GM21717 (cell line): ENCODE data around the gene ZBTB46.
"Not testable (repeated sequence)": the region's sequence is repeated elsewhere in the genome, so short reads cannot be mapped to it uniquely, and the experiment has no call there.

Source experiments
- ATAC-seq: cut with Tn5 transposase; IDR thresholded peaks from one replicate; pipeline ENCODE4 v1.9.1; 2021; ENCODE audit warnings: mild to moderate bottlenecking, moderate library complexity; ENCODE audit not compliant: unreplicated experiment

ZBTB46 gene

DNA sequence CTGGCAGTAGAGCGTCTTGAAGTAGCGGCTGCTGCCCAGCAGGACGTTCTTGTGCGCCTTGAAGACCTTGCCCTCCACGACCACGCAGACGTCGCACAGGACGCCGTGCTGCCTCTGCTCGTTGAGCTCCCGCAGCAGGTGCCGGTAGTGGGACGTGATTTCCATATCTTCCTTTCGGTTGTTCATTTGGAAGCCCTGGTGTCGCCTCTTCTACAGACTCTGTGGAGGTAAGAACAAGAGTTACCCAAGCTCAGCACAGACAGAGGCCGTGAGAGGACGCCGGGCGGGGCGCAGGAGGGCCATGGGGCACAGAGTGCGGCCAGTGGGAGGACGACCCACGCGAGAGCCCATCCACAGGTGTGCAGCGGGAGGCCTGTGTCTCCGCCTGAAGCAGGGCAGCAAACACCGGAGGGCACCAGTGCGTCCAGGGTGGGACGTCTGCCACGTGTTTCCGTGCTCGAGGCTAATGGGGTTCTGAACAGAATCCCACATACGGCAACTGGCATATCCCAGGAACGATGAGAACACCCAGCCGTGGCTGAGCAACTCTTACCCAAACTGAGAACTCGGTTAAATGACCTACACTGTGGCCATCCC, 40.4 kb downstream of the ZBTB46 start:
- no peak for ATAC-seq

DNA sequence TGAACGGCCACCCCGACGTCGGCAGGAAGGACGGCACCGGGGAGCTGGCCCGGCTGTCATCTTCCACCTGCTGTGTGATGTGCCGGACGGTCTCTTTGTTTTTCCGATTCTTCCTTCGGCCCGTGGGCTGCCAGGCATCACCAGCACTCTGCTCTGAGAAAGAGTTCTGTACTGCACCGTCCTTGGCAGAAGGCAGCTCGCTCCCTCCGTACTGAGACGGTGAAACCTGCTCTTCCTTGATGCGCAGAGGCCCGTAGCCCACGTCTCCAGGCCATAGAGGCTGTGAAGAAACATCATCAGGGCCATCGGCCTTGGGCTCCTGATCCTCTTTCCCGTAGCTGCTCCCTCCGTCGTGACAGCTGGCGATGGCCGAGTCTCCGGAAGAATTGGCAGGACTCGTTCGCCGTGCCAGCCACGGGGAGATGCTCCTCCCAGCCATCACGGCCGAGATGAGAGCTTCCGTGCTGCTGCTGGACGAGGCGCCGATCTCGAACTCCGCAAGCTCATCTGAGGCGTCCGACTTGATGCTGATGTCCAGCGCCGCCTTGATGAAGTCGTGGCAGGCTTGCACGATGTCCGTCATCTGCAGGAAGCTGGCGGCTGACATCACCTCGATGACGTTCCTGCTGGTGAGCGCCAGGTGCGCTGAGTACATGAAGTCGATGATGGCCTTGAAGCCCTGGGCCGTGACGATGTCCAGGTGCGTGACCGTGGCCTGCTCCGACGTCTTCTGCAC, 41.1 kb downstream of the ZBTB46 start:
- ATAC-seq, result no peak

DNA sequence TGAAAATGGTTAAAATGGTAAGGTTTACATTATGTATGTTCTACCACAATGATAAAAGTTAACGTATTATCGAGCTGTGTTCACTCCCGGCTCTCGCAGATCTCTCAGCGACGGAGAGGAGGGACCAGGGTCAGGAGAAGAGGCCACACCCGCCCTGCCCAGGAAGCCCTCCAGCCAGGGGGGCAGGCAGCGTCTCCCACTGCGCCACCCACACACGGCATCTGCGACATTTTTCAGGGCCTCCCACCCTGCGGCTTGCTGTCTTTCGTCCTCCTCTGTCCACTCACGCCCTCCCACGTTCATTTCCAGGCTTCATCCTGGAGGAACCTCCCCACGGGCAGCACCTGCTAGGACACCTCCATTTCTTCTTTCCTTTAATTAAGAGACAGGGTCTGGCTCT, 43.3 kb downstream of the ZBTB46 start:
- no peak for ATAC-seq

- ATAC-seq, result no peak
These were observed 43.8 kb downstream of the ZBTB46 start for GRCh38 chr20:63787302-63787701.

DNA sequence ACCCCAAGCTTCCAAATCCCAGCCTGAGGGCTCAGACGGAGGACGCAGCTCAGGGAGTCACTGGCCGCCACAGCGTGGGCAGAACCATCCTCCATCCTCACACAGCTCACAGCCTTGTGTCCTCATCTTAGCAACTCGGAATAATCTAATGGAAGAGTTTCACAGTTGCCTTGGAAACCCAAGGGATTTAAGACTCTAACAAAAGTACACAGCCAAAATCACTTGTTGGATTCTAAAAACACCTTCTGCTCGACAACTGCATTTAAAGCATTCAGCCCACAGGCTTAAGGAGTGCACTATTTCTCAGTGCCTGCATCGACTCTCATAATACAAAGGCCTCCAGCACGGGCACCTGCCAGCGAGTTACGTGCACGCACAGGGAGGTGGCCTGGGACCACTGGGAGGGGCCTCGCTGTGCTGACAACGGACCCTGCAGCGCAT, 45.4 kb downstream of the ZBTB46 start:
- no peak for ATAC-seq

DNA sequence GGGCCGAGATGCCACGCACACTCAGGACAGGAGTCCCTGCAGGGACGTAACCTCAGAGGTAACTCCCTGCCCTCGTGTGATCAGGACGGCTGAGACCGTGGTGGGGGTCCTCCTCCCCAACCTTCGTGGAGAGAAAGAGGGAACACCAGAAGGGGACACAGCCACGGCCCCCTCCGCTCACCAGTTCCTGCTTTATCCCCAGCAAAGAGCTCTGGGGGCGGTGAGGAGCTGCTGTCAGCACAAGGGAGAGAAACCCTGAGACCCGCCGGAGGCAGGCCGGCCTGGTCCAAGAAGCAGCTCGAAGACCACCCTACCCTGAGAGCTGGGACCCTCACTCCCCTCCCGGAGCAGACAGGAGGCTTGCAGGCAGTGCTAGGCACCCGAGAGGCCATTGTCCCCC, 47.1 kb downstream of the ZBTB46 start:
- no peak for ATAC-seq

- ATAC-seq, result no peak
These were observed 48.5 kb downstream of the ZBTB46 start for GRCh38 chr20:63782521-63782971.

DNA sequence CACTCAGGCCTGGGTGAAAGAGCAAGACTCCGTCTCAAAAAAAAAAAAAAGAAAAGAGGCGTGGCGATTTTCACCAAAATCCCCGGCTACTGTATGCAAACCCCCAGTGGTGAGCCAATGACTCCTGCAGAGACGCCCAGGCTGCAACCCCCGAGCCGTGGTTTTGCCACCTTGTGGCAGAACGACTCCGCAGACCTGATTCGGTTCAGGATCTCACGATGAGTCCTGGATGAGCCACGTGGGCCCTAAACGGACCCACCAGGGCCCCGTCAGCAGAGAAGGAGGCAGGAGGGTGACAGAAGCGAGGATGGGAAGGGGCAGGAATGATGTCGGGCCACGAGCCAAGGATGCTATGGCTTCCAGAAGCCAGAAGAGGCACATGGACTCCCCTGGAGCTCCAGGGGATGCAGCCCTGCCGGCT, 49.0 kb downstream of the ZBTB46 start:
- ATAC-seq, result no peak

- ATAC-seq, result no peak
These were observed 49.9 kb downstream of the ZBTB46 start for GRCh38 chr20:63781181-63781580.

GRCh38 chr20:63778857-63779256, 52.2 kb downstream of the ZBTB46 start:
- ATAC-seq, result no peak

GRCh38 chr20:63778034-63778752, 52.9 kb downstream of the ZBTB46 start:
- ATAC-seq, result no peak

DNA sequence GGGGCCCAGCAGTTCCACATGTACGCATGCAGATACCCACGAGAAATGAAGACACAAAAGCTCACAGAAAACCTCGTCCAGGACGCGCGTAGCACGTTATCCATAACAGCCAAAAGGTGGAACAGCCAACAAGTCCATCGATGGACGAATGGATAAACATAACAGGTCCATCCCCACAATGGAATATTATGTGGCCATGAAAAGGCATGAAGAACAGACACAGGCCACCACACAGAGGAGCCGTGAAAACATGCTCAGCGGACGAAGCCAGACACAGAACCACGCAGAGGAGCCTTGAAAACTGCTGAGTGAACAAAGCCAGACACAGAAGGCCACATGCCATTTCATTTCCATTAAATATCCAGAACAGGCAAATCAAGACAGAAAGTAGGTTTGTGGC, 53.5 kb downstream of the ZBTB46 start:
- ATAC-seq, result no peak

DNA sequence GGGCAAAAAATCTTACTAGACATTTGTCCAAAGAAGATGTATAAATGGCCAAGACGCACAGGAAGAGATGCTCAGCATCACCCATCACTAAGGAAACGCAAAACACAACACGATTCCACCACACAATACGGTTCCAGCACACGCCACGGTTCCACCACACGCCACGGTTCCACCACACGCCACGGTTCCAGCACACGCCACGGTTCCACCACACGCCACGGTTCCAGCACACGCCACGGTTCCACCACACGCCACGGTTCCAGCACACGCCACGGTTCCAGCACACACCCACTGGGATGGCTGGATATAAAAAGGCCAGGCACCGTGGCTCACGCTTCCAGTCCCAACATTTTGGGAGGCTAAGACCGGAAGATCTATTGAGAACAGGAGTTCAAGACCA, 54.2 kb downstream of the ZBTB46 start:
- not testable (repeated sequence) for ATAC-seq

DNA sequence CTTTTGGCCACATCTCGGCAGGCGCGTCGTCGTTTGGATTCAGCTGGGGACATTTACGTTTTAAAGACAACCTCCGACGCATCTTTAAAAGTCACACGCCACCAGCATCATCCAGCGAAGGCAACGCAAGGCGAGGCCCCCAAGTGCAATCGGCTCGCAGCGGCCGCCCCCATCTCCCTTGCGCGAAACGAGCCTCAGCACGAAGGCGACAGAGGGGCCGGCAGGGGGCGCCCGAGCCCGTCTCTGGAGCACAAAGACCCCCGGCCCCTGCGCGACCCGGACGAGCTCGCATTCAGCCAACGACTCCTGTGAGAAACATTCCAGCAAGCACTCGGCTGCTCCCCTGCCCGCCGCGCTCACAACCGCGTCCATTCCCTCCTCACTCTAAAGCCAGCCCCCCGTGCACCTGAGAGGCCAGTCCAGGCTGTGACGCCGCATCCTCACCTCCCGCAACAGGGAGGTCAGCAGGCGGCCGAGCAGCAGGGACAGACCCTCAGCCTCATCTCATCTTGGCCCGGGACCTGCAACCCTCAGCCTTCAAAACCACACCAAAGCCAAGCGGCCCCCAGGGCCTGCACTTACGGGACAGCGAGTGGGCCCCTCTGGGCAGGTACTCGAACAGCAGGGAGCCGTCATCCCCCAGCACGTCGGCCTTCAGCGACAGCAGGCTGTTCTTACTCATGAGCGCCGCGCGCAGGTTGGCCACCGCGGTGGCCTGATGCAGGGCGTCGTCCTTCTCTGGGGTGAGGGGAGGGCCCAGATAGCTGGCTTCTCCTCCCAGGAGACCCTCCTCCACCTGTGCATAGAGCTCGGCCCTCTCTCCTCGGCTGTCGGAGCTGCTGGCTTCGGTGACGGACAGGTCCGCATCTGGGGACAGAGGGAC, 55.7 kb downstream of the ZBTB46 start:
- no peak for ATAC-seq

DNA sequence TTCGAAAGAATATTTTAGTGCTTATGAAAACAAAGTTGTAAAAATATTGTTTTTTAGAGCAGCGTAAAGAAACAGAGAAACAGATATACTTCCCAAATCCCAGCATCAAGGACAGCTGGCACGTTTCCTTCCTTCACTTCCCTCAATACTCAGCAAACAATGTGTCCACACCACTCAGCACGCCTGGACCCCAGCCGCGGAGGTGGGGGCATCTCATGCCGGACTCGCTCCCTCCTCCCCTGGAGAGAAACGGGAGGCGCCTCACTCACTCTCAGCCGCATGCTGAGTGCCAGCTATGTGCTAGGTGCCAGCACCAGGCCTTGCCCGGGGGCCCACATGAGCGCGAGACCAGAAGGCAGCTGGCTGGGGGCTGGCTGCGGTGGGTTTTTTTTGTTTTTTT, 56.8 kb downstream of the ZBTB46 start:
- ATAC-seq, result no peak

DNA sequence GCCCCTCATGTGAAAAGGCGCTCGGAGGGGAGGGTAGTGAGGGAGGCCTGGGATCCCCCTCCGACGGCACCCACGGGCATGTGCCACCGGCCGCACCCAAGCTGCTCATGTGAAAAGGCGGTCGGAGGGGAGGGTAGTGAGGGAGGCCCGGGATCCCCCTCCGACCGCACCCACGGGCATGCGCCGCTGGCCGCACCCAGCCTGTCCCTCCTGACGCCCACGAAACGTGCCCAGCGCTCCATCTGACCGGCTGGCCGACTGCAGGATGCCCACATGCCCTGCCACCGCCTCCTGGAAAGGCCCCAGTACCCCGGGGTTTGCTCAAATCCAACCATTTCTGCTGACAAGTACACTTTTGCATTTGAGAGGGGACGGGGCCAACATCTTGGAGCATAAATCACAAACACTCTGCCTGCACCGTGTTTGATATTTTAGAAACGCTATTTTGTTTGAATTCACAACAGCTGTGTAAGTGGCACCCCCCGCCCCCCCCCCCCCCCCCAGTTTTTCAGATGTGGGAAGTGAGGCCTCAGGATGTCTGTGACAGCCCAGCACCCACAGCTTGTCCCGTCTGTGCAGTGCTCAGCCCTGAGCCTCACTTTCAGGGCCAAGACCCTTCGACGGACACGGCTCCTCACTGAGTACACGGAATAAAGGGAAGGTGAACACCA, 57.4 kb downstream of the ZBTB46 start:
- no peak for ATAC-seq

DNA sequence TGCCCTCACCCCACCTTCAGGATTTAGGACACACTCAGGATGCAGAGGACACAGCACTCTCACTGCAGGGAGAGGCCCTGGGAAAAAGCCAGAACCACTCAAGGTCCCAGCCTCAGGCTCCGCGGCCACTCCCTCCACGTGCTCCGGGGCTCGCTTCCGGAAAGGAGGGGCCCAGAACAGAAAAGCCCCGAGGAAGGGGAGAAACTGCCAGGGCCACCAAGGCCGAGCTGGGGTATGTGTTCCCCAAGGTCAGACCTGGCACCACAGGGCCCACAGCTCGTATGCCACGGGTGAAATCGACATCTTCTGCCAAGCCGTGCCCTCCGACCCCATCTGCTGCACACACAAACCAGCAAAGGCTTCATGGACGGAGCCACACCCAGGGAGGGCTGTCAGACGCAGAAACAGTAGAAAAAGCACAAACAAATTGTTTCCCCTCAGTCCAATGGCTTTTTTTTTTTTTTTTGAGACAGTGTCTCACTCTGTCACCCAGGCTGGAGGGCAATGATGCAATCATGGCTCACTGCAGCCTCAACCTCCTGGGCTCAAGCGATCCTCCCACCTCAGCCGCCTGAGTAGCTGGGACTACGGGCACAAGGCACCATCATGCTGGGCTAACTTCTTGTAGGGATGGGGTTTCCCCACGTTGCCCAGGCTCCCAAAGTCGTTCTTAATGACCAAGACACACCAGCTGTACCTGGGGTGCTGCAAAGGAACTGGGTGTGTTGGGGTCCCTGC, 58.1 kb downstream of the ZBTB46 start:
- ATAC-seq, result no peak

DNA sequence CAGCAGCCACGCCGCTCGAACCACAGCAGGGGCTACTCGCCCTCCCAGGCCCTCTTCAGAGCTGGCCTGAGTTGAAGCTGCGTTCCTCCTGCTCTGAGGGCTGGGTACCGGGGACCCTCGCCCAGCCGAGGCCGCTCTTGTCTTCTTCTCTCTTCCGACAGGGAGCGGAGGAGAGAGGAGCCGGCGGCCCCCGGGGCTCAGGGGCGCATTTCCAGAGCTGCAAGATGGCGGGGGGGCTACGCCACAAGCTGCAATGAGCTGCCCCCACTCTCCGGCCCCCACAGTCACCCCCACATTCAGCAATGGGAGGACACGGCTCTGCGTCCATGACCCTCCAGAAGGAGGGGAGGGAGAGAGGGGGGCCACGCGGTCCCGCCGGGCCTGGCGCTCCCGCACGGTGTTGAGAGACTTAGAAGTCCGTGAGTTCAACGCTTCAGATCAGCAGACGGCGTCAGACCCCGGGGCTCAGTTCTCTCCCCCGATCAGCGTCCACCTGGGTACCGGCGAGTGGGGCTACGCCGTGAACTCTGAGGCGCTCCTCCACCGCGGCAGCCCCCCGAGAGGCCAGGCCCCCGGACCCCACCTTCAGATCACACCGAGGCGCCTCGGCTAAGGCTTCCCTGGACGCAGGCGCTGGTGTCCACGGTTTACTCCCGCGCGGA, 59.9 kb downstream of the ZBTB46 start:
- no peak for ATAC-seq

GRCh38 chr20:63769891-63770474, 61.1 kb downstream of the ZBTB46 start:
- no peak for ATAC-seq
